IPS DF 6.9 (cell line): ENCODE data around the gene PCNX1.
"Not testable (repeated sequence)": the region's sequence is repeated elsewhere in the genome, so short reads cannot be mapped to it uniquely, and the experiment has no call there.

ENCODE experiments used
- DNase-seq: peaks from one replicate; pipeline ENCODE4 v3.0.0-alpha.2; 2013; ENCODE audit warnings: low read depth, low spot score
- H3K27ac ChIP-seq: one replicate; pipeline ENCODE4 v1.5.1; 2013; ENCODE audit warnings: low read length, control low read depth
- H3K27me3 ChIP-seq: 2 replicates; pipeline ENCODE4 v1.6.1; 2013; ENCODE audit warnings: mild to moderate bottlenecking, low read length; ENCODE audit not compliant: control insufficient read depth, insufficient read depth
- H3K36me3 ChIP-seq: 2 replicates; pipeline ENCODE4 v1.6.1; 2013; ENCODE audit warnings: low read length; ENCODE audit not compliant: control insufficient read depth, insufficient read depth
- H3K4me1 ChIP-seq: 2 replicates; pipeline ENCODE4 v1.6.1; 2013; ENCODE audit warnings: low read length; ENCODE audit not compliant: control insufficient read depth, insufficient read depth
- H3K4me3 ChIP-seq: 2 replicates; pipeline ENCODE4 v1.5.1; 2013; ENCODE audit warnings: mild to moderate bottlenecking, low read length
- H3K9me3 ChIP-seq: 2 replicates; pipeline ENCODE4 v1.6.1; 2013; ENCODE audit warnings: low read length, inconsistent platforms; ENCODE audit not compliant: control insufficient read depth, insufficient read depth
- WGBS: extraction: QIAGEN DNeasy Blood & Tissue Kit; methylation state at CpG from one replicate; pipeline ENCODE4 v1.1.7; 2013; ENCODE audit warnings: mixed read lengths, missing lambda C conversion rate; ENCODE audit not compliant: insufficient read length, insufficient coverage; 5-methylcytosine and 5-hydroxymethylcytosine counted together

The PCNX1 gene

GRCh38 chr14:70939693-70940092 is 32.4 kb downstream of the PCNX1 start:
- H3K9me3 ChIP-seq, H3K27ac ChIP-seq, H3K4me3 ChIP-seq, H3K27me3 ChIP-seq, H3K36me3 ChIP-seq, DNase-seq, H3K4me1 ChIP-seq: not testable (repeated sequence)
- WGBS = no CpG with 5 or more reads among the region's 4 CpGs

GRCh38 chr14:70941637-70942341 is 34.5 kb downstream of the PCNX1 start:
- H3K4me1 ChIP-seq, H3K9me3 ChIP-seq, DNase-seq, H3K27me3 ChIP-seq, H3K4me3 ChIP-seq, H3K27ac ChIP-seq, H3K36me3 ChIP-seq: not testable (repeated sequence)
- no CpG with 5 or more reads among the region's 15 CpGs for WGBS

GRCh38 chr14:70942342-70942706 is 35.1 kb downstream of the PCNX1 start:
- DNase-seq = no peak
- Histone ChIP-seq H3K4me3 (no peak overlapping the region), H3K9me3 (peaks cover 4% of the 10 kb centered on the region), H3K27ac (no peak overlapping the region), H3K4me1 (no peaks in the 10 kb centered on the region), H3K27me3 (no peaks in the 10 kb centered on the region), H3K36me3 (peaks cover 4% of the 10 kb centered on the region; the same call in 1 of the 2 replicates)

- H3K4me3 ChIP-seq, H3K36me3 ChIP-seq, H3K27me3 ChIP-seq, H3K4me1 ChIP-seq, DNase-seq, H3K27ac ChIP-seq, H3K9me3 ChIP-seq: not testable (repeated sequence)
- no CpG with 5 or more reads among the region's 3 CpGs for WGBS
Measured at GRCh38 chr14:70942721-70943120, 35.5 kb downstream of the PCNX1 start.

- no peak overlapping the region for H3K27ac ChIP-seq
- no peak overlapping the region for H3K4me3 ChIP-seq
- H3K9me3 ChIP-seq = peaks cover 6% of the 10 kb centered on the region
- DNase-seq = no peak
- H3K27me3 ChIP-seq = no peaks in the 10 kb centered on the region
- no CpG with 5 or more reads among the region's 1 CpG for WGBS
- H3K36me3 ChIP-seq = peaks cover 7% of the 10 kb centered on the region; the same call in 1 of the 2 replicates
- no peaks in the 10 kb centered on the region for H3K4me1 ChIP-seq
Measured at GRCh38 chr14:70943838-70944237, 36.6 kb downstream of the PCNX1 start.

- no CpG with 5 or more reads among the region's 8 CpGs for WGBS
- no peaks in the 10 kb centered on the region for H3K27me3 ChIP-seq
- H3K9me3 ChIP-seq = peaks cover 6% of the 10 kb centered on the region
- H3K4me1 ChIP-seq = no peaks in the 10 kb centered on the region
- H3K27ac ChIP-seq = no peak overlapping the region
- H3K36me3 ChIP-seq = 0 out of 2 replicates have a peak, but pooled peaks cover 3% of the 10 kb centered on the region
- H3K4me3 ChIP-seq = no peak overlapping the region
- no peak for DNase-seq
Measured at GRCh38 chr14:70947739-70948138, 40.5 kb downstream of the PCNX1 start.

GRCh38 chr14:70952485-70952884 is 45.2 kb downstream of the PCNX1 start:
- Histone ChIP-seq H3K4me1 (no peaks in the 10 kb centered on the region), H3K9me3 (peaks cover 1% of the 10 kb centered on the region; the same call in 1 of the 2 replicates), H3K36me3 (0 out of 2 replicates have a peak, but pooled peaks cover 3% of the 10 kb centered on the region), H3K4me3 (no peak overlapping the region), H3K27ac (no peak overlapping the region), H3K27me3 (no peaks in the 10 kb centered on the region)
- DNase-seq = no peak
- no CpG with 5 or more reads among the region's 3 CpGs for WGBS

GRCh38 chr14:70954068-70954467 is 46.8 kb downstream of the PCNX1 start:
- no peaks in the 10 kb centered on the region for H3K9me3 ChIP-seq
- no peaks in the 10 kb centered on the region for H3K36me3 ChIP-seq
- no peaks in the 10 kb centered on the region for H3K27me3 ChIP-seq
- H3K4me3 ChIP-seq = no peak overlapping the region
- WGBS = no CpG with 5 or more reads among the region's 1 CpG
- no peaks in the 10 kb centered on the region for H3K4me1 ChIP-seq
- DNase-seq = no peak
- no peak overlapping the region for H3K27ac ChIP-seq

GRCh38 chr14:70955543-70956480 is 48.6 kb downstream of the PCNX1 start:
- no peaks in the 10 kb centered on the region for H3K9me3 ChIP-seq
- no CpG with 5 or more reads among the region's 5 CpGs for WGBS
- H3K27me3 ChIP-seq = no peaks in the 10 kb centered on the region
- H3K4me3 ChIP-seq = no peak overlapping the region
- H3K36me3 ChIP-seq = no peaks in the 10 kb centered on the region
- H3K4me1 ChIP-seq = no peaks in the 10 kb centered on the region
- no peak for DNase-seq
- H3K27ac ChIP-seq = no peak overlapping the region

GRCh38 chr14:70956511-70956910 is 49.3 kb downstream of the PCNX1 start:
- no CpG with 5 or more reads among the region's 3 CpGs for WGBS
- Histone ChIP-seq H3K27ac (no peak overlapping the region), H3K4me3 (no peak overlapping the region), H3K27me3 (no peaks in the 10 kb centered on the region), H3K9me3 (no peaks in the 10 kb centered on the region), H3K36me3 (no peaks in the 10 kb centered on the region), H3K4me1 (no peaks in the 10 kb centered on the region)
- no peak for DNase-seq
